ENCODE results near the gene MTUS2.

Gene MTUS2

GRCh38 chr13:29536853-29537252, 716.7 kb downstream of the MTUS2 start:
- DNase-seq: no peak

GRCh38 chr13:29537736-29538651, 717.9 kb downstream of the MTUS2 start:
- DNase-seq: no peak

DNA sequence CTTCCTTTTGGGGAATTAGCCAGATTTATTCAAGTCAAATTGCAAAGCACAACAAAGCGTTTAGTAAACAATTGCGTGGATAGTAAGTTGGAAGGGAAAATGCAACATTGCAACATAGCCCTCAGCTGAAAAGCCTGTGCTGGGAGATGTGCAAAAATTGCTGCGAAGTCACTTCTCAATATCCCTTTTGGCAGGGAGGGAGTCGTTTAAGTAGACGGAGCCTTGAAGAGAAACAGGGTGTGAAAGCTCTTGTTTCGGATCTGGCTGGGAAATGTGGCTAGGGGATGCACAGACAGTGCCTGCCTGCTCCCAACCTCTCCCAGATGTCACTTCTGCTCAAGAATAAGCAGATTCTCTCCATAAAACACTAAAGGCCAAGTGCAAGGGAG, 718.5 kb downstream of the MTUS2 start:
- DNase-seq: no peak

GRCh38 chr13:29539856-29540255, 719.7 kb downstream of the MTUS2 start:
- DNase-seq: no peak

GRCh38 chr13:29540334-29540733, 720.2 kb downstream of the MTUS2 start:
- DNase-seq: no peak

DNA sequence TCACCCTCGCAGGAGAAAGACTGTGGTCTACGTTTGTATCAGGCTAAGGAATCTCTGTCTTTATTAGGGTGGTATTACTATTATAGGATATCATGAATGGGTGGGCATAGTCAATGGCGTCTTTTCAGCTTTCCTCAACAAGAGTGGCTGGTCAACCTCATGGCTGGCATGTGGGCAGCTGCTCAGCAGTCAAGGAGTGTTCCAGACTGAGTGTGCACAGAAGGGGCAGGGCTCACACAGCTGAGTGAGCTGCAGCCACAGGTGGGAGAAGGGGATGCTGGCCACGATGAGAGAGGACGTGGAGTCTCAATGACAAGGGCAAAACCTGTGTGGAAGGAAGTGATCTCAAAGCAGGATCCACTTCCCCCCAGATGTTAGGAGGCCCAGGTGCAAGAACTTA, 720.7 kb downstream of the MTUS2 start:
- DNase-seq: no peak

GRCh38 chr13:29541400-29541799, 721.3 kb downstream of the MTUS2 start:
- DNase-seq: no peak

- no peak for DNase-seq
These were observed 722.2 kb downstream of the MTUS2 start for GRCh38 chr13:29542381-29542780.

DNA sequence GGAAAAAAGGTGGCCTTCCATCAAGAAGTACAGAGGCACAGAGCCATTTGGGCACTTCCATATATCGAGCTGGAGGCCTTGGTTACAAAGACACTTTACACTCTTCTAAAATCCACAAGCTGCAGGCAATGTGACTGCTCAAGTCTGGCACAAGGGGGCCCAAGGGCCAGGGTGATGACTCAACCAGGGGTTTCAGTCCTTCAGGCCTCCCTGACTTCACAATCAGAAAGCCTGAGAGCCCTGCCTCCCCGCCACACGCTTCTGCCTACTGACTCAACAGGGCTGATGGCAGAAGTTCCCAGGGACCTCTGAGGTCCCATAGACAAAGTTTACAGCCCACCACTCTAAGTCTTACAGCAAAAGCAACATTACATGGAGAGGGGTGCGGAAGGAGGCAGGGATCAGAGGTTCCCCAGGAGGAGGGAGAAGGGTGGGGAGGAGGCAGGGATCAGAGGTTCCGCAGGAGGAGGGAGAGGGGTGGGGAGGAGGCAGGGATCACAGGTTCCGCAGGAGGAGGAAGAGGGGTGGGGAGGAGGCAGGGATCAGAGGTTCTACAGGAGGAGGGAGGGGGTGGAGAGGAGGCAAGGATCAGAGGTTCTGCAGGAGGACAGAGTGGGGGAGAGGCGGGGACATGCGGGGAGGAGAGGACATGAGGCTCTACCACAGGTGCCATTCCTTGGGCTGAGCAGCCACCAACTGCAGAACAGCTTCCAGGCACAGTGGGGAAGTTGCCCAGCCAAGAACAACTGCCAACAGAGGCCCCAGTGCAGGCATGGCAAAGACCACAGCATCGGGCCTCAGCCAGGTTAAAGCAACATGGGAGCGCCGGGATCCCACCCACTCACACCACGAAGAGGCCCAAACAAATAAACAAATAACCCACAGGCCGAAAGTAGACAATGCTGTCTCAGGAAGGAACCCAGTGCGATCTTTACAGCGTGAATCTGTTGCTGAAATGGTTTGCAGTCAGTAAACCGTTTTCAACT, 723.4 kb downstream of the MTUS2 start:
- DNase-seq: no peak

GRCh38 chr13:29545988-29546387, 725.8 kb downstream of the MTUS2 start:
- no peak for DNase-seq

- no peak for DNase-seq
These were observed 726.5 kb downstream of the MTUS2 start for GRCh38 chr13:29546662-29547061.

DNA sequence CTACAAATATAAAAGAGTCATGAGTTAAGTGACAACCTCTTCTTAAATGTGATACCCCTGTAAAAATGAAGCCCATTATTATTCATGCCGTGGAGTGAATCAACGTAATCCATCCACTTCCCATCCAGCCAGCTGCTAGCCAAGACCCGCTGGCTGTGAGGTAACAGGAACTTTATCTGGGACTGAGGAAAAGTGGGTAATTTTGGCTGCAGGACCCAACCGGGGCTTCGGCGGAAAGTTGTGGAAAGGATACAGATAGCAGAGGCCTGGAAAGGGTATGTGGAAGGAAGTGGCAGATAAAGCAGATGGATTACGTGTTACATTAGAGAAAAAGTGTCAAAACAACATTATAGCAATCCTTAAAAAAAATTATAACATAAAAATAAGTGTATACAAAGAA, 727.0 kb downstream of the MTUS2 start:
- DNase-seq: no peak

DNA sequence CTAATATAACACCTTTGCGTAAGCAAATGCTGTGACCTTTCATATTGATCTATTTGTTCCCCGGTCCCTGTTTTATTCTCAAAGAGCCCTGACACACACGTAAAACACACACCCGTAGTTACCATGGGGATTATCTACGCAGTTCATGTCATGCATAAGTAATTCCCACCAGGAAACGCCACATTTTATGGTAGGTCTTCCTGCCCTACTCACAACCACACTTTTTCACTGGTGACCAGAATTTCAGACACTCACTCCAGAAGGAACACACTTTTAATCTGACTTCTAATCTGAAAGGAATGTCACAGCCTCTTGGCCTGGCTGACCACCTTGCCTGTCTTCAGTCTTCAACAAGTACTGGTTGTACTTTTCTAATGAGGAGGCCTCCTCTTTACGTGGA, 728.6 kb downstream of the MTUS2 start:
- no peak for DNase-seq

DNA sequence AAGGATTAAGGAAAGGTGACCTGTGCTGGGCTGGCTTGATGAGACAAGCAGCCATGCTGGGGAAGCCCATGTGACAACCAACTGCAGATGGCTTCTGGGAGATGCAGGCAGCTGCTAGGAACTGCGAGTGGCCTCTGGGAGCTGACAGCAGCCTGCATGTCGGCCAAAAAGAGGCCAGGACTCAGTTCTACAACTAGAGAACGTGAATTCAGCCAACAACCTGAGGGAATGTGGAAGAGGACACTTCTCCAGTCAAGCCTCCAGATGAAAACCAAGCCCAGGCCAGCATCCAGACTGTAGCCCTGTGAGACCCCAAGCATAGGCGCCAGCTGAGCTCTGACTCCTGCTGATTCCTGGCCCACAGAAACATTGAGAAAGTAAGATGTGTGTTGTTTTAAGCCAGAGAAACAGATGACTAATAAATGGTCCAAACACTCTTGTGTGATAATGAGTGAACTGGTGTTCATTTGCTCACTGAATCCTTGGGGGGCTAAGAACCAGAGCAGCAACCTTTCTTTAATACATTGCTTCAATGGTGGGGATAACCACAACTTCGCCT, 730.4 kb downstream of the MTUS2 start:
- DNase-seq: no peak

DNA sequence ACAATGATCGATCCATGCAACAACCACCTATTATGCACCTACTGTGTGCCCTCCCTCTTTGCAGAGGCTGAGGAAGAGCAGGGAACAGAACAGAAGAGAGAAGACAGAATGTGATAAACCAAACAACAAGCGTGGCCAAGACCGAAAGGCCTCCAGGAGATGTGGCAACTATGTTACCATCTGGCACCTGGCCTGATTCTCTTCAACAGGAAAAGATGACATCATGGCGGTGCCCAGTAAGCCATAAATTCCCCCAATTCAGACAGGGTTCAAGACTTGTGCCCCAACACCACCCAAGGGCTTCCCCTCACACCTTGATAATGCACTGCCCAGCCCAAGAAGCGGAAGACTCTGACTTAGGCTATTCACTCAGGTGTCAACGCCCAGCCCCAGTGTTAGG, 731.1 kb downstream of the MTUS2 start:
- no peak for DNase-seq
